Tibial artery (tissue), 4 donors: ENCODE measurements around the gene IL11RA.

Source experiments
- DNase-seq, 2 donors: peaks; one replicate each; pipeline ENCODE4 v3.0.0-alpha.2; 2019
- H3K27ac ChIP-seq, 2 donors: fragments of 200-600 bp; sonication (generic) in 1 of 2; 1 replicate in 1 of 2; 2 replicates in 1 of 2; pipeline ENCODE4 v1.5.1; 2018 to 2019; ENCODE audit warnings: mild to moderate bottlenecking in 1 of 2
- H3K27me3 ChIP-seq, 2 donors: fragments of 200-600 bp; sonication (generic) in 1 of 2; one replicate each; pipeline versions ENCODE4 v1.5.1 to v1.6.0; 2016 to 2019
- H3K36me3 ChIP-seq, 3 donors: fragments of 200-600 bp; sonication (generic) in 2 of 3; one replicate each; pipeline ENCODE4 v1.5.1; 2016 to 2019; ENCODE audit warnings: mild to moderate bottlenecking in 2 of 3
- H3K4me1 ChIP-seq, 4 donors: fragments of 200-600 bp; sonication (generic) in 2 of 4; 1 replicate in 3 of 4; 2 replicates in 1 of 4; pipeline ENCODE4 v1.5.1; 2016 to 2019
- H3K4me3 ChIP-seq, 2 donors: fragments of 200-600 bp; sonication (generic) in 1 of 2; 1 replicate in 1 of 2; 2 replicates in 1 of 2; pipeline ENCODE4 v1.5.1; 2018 to 2019; ENCODE audit warnings: mild to moderate bottlenecking in 2 of 2
- H3K9me3 ChIP-seq, 3 donors: fragments of 200-600 bp; sonication (generic) in 1 of 3; one replicate each; pipeline ENCODE4 v1.5.1; 2016 to 2019
- CTCF ChIP-seq, 2 experiments: fragments of 200-600 bp in 1 of 2; fragments of 450-650 bp in 1 of 2; IDR thresholded peaks; one replicate each; pipeline ENCODE4 v1.5.1; 2017 to 2019; ENCODE audit warnings: antibody characterized with exemption in 2 of 2, mild to moderate bottlenecking in 1 of 2, moderate library complexity in 1 of 2
- intact Hi-C: fragments of 100-400 bp; cut with DNase I; formaldehyde crosslinking; loops from one replicate; pipeline ENCODE4 v1.15.0; 2023; ENCODE audit warnings: low total_unique reads

IL11RA gene

GRCh38 chr9:34689116-34689470, 37.1 kb downstream of the IL11RA start:
- Histone ChIP-seq H3K9me3 (no peaks in the 10 kb centered on the region), H3K36me3 (peaks cover 0 to 4% (median 0%) of the 10 kb centered on the region in 3 donors), H3K27me3 (no peaks in the 10 kb centered on the region), H3K4me3 (no peak overlapping the region), H3K4me1 (peaks cover 0 to 56% (median 31%) of the 10 kb centered on the region in 4 donors), H3K27ac (no peak overlapping the region)
- intact Hi-C loops: no loop called here
- no peak for TF ChIP-seq CTCF (IDR thresholded peaks at IDR 0.05)
- no peak for DNase-seq

- DNase-seq: no peak
- no peaks in the 10 kb centered on the region for H3K9me3 ChIP-seq
- intact Hi-C loops: no loop called here
- H3K4me1 ChIP-seq: peaks cover 0 to 56% (median 31%) of the 10 kb centered on the region in 4 donors
- no peak for TF ChIP-seq CTCF (IDR thresholded peaks at IDR 0.05)
- H3K36me3 ChIP-seq: peaks cover 0 to under 1% (median 0%) of the 10 kb centered on the region in 3 donors
- H3K27ac ChIP-seq: no peak overlapping the region
- H3K4me3 ChIP-seq: no peak overlapping the region
- H3K27me3 ChIP-seq: no peaks in the 10 kb centered on the region
Observed at GRCh38 chr9:34689512-34689911, 37.5 kb downstream of the IL11RA start.

- intact Hi-C loops: no loop called here
- H3K4me1 ChIP-seq: peaks cover 0 to 46% (median 25%) of the 10 kb centered on the region in 4 donors
- H3K9me3 ChIP-seq: no peaks in the 10 kb centered on the region
- H3K27me3 ChIP-seq: no peaks in the 10 kb centered on the region
- no peak for DNase-seq
- H3K4me3 ChIP-seq: no peak within 1 kb of the TSS
- no peak within 1 kb of the TSS for H3K27ac ChIP-seq
- TF ChIP-seq CTCF (IDR thresholded peaks at IDR 0.05): no peak
- H3K36me3 ChIP-seq: no peaks in the 10 kb centered on the region
Observed at GRCh38 chr9:34690983-34691935, 39.3 kb downstream of the IL11RA start, which contains the start of gene CCL19. Gene CCL19 (minus strand): TSS chr9:34691276. CDS start chr9:34691139, 137 bp downstream.

- TF ChIP-seq CTCF (IDR thresholded peaks at IDR 0.05): no peak
- DNase-seq: no peak
- intact Hi-C loops: no loop called here
- Histone ChIP-seq H3K4me1 (peaks cover 0 to 40% (median 23%) of the 10 kb centered on the region in 4 donors), H3K36me3 (no peaks in the 10 kb centered on the region), H3K27ac (no peak overlapping the region), H3K27me3 (no peaks in the 10 kb centered on the region), H3K9me3 (no peaks in the 10 kb centered on the region), H3K4me3 (no peak overlapping the region)
Observed at GRCh38 chr9:34691936-34692315, 39.9 kb downstream of the IL11RA start.

GRCh38 chr9:34693560-34693959, 41.6 kb downstream of the IL11RA start:
- Histone ChIP-seq H3K27ac (no peak overlapping the region), H3K4me1 (peaks cover 0 to 25% (median 17%) of the 10 kb centered on the region in 4 donors), H3K36me3 (no peaks in the 10 kb centered on the region), H3K9me3 (no peaks in the 10 kb centered on the region), H3K4me3 (no peak overlapping the region), H3K27me3 (no peaks in the 10 kb centered on the region)
- DNase-seq: no peak
- intact Hi-C loops: no loop called here
- TF ChIP-seq CTCF (IDR thresholded peaks at IDR 0.05): no peak
